Measurements from ENCODE around the gene CTDSP2.
A peak's percentile ranks its signal among the peaks of the same experiment; 100 is the strongest.
"Not testable (repeated sequence)": the region's sequence is repeated elsewhere in the genome, so short reads cannot be mapped to it uniquely, and the experiment has no call there.

The CTDSP2 gene

DNA sequence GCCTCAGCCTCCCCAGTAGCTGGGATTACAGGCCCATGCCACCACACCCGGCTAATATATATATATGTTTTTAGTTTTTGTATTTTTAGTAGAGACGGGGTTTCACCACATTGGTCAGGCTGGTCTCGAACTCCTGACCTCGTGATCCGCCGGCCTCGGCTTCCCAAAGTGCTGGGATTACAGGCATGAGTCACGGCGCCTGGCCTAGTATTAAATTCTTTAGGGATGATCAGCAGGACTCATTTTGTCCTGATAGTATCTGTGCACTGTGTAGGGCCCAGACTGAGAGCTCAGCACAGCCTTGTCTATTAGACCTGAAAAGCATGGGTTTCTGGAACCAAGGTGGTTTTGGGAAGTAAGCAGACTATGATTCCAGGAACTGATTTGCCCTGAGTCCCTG is 34.5 kb upstream of the CTDSP2 start:
- DNase-seq, result not testable (repeated sequence)

DNA sequence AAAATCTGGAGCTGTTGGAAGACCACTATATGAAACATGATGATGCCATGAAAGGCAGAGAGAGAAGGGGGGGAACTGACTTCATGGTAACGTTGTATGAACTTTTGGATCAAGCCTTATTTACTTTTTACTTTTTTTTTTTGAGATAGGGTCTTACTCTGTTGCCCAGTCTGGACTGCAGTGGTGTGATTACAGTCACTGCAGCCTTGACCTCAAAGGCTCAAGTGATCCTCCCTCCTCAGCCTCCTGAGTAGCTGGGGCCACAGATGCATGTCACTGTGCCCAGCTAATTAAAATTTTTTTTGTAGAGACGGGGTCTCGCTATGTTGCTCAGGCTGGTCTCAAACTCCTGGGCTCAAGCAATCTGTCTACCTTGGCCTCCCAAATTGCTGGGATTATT is 31.3 kb upstream of the CTDSP2 start:
- no peak for DNase-seq

DNA sequence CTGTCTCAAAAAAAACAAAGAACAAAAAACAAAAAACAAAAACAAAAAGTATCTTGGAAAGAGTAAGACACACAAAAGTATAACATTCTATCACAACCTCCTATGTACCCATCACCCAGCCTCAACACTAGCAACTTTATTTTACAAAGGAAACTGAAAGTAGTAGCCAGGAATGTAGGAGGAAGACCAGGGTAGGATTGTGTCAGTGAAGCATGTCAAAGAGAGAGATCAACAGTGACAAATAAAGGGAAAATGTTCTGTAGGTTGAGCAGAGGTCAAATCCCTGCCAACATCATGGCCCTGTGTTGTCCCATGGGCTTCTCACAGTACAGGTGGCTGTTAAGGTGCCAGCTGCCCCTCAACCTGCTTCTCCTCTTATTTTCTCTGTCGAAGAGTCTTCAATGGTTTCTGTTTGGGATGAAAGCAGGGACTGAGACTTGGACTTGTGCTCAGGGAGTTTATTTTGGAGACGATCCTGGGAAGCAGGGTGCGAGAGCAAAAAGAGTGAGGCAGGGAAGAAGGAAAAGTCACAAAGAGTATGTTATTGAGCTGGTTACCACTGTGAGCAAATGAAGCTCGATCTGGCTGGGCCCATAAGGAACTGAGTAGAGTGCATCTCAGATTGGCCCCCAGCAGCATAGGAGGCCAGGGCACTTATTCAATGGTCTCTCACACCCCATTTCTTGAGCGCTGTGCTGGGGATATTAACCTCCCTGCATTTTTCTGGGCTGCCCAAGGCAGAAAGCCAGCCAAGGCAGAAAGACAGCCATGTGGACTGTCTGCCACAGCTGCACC is 29.4 kb upstream of the CTDSP2 start:
- DNase-seq, result no peak

DNA sequence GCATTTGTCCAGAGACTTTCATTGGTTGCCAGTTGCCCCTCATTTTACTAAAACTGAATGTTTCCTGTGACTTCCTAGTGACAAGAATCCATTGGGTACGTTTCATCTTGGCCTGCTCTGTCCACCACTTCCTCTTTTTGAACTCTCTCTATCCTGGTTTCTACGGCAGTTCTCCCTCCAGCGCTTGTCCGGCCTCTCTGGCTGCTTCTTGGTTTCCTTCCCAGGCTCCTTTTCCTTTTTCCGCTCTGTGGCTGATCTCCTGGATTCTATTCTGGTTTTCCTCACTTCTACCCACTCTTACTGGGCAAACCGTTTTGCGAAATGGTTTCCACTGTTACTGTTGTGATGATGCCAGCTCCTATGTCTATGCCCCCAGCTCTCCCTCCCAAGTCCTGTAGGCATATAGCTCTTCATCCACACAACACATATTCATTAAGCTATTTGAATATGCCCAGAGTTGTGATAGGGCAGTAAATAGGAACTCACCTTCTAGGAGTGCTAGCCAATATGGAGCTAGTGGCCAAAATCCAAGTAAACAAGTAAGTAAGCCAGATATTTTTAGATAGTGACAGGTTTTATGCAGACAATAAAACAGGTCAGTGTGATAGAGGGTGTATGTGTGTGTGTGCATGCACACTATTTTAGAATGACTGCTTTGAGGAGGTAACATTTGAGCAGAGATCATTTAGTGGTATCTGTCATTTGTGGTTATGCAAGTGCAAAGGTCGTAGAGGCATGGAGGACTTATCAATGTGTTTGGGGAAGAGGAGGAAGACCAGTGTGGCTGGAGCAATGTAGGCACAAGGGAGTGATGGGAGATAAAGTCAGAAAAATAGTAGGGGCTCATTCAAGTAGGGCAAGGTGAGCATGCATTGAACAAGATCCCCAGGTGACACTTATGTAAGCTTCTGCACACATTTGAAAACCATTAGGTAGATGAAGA is 27.9 kb upstream of the CTDSP2 start:
- peak; percentile 66 for DNase-seq

DNA sequence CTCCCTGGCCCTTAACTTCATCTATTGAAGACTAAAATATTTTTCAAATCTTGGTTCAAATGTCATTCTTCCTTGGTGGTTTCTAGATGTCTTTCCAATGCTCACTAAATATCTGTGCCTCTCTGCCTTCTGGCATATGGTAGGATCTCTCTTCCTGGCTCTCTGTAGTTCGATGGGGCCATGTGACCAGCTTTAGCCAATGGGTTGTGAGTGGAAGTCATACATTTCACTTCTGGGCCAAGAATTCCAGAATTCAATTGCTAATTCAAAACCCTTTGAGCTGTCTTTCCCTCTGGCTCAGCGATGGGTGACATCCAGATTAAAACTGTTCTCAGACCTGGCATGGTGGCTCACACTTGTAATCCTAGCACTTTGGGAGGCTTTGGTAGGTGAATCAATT is 25.8 kb upstream of the CTDSP2 start:
- DNase-seq, result no peak

DNA sequence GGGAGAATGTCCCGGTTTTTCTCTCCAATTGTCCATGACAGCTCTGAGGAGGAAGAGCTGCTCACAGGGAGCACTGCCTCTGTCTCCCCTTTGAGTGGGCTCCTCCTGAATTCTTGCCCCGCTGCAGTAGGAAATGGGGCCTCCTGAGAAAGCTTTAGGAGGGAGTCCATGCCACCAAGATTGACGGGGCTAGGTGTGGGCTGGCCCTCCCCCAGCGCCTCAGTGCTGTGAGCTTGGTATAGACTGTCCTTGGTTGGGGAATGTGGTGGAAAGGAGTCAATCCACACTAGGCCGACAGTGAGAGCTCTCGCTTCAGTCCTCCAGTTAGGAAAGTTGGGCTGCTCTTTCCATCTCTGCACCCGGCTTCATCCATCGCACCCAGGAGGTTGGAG is 23.4 kb upstream of the CTDSP2 start:
- DNase-seq, result no peak

DNA sequence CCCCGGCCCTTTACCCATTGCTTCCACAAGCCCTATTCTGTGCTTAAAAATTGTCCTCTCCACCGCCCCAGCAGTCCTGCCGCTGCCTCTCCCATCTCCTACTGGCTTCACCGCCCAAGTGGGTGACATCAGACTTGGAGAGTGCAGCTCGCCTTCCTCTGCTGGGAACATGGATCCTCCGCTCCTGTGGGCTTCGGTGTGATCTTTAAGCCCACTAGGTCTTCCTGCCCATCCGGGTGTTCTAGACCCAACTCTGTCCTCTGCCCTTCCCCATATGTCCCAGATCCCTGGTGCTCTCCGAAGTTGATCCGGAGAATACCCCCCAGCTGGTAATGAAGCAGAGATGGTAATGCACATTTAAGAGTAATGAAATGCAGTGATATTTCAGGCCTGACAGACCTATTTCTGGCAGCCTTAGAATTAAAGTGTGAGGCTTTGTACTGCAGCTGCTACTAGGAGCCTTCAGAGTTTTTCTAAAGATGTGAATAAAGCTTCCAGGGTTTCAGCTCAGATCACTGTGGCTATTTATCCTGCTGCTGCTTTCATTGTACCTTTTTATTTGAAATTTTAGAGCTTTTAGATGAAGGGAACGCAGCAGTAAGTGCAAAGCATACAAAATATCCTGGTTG is 22.9 kb upstream of the CTDSP2 start:
- DNase-seq, result no peak

DNA sequence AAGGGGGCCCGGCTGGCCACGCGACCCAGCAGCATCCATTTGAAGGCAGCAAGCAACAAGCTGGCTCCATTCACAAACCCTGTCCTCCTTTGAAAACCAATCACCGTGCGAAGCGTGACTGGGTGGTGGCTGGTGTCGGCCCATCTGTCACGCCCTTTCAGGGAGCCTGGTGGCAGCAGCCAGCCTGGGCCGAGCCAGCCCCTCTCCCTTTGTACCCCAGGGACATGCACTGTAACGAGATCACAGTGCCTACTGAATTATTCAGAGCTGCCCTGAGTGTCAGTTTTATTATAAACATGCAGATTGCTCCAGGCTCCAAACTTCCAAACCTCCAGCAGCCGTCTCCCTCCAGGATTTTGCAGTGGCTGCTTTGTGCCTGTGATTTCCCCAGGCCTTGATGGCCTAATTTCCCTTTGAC is 22.3 kb upstream of the CTDSP2 start:
- no peak for DNase-seq

DNA sequence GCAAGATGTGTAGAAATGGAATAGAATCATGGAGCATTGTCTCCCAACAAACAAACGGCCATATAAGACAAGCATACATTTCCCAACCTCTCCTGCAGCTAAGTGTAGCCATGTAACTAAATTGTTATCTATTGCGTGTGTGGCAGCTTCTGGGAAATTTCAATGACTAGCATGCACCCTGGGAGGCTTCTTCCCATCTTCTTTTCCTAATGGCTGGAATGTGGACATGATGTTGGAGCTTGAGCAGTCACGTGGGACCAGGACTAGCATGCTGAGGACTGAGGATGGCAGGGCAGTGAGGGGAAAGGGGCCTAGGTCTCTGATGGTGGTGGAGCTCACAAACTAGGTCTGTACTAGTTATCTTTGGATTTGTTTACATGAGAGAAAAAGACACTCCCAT is 21.7 kb upstream of the CTDSP2 start:
- no peak for DNase-seq

DNA sequence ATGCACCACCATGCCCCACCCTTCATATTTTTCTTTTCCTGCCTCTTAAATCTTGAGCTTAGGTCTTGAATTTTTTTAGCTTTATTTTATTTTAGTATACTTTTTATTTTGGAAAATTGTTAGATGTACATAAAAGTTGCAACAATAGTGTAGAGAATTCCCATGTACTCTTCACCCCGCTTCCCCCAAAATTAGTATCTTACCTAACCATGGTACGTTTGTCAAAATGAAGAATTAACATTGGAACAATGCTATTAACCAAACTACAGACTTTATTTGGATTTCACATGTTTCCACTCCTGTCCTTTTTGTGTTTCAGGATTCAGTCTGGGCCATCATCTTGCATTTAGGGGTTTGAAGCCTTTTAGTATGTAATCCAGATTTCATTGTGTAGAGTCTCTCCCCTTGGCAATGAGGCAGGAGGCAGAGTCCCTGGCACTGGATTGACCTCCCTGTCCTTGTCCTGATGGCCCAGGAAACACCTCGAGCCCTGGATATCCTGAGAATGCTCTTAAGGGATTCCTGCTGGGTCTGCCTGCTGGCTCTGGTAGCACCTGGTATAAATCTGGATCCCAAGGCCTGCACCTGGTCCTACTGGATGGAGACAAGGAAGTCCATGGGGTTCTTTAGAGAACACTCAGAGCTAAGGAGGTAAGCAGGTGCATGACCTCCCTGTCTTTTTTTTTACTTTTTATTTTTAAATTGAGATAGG is 19.9 kb upstream of the CTDSP2 start:
- DNase-seq, result no peak

DNA sequence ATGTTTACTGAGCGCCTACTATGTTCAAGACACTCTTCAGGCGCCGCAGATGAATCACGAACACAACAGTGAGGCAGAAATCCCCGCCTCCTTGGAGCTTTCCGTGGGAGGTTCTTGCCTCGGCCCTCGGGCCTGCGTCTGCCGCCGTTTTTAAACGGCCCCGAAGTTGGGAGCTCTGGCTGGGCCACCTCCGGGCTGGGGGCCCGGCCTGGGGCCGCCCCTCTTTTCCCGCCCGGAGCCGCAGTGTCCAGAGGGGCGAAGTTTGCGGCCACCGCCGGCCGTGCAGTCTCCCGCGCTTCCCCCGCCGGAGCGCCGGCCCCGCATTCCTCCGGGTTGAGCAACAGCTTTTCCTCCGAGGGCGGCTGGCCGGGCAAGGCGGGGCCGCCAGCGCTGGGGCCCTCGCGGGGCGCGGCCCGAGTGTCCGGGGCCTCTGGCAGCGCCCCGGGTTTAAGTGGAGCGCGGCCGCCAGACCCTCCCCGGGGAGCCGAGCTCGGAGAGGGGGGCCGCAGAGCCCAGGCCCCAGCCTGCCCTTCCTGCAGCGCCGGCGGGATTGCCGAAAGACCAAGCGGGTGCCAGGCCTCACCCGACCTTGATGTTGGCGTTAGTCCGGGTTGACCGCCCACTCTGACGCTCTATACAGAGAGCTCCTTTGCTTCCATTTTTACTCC is 18.7 kb upstream of the CTDSP2 start:
- peak; percentile 58 for DNase-seq

DNA sequence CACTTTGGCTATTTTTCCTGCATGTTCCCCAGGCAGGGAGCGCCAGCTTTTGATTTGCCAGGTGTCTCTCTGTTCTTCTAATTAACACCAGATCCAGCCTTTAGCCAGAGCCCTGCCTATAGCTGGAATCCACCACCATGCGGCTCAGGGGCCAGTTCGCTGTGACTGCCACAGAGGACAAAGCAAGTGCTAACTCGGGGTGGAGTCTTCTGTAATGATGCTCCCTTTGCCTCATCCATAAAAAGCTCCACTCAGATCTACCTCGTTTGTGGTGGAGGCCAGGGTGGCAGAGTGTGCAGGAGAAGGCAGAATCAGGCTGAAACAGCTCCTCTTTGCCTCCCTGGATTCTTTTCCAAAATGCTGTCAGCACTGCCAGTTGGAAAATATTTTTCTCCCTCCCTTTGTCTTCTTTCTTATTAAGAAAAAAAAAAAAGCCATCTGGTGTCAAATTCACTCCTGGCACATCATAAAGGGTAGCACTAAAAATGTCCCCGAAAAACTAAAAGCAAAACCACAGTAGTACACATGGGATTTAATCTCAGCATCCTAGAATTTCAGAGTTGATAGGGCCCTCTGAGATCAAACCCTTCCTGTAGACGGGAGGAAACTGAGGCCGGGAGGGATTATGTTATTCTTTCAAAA is 18.0 kb upstream of the CTDSP2 start:
- no peak for DNase-seq

DNA sequence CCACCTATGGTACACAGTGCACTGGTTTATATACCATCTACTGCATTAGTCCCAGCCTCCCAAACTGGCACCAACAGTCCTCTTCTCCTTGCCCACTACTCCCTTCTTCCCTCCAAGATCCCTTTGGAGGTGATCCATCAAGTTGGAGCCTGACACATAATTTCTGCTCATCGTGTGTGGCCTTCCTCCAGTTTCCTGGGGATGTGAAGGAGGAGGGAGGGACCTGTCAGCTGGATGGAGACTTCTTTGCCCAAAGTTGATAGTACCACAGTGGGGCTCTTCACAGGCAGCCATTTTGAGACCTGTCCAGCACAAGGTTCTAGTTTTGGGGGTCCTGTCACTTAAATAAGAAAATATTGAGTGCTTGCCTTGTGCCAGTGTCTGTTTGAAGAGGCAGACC is 17.1 kb upstream of the CTDSP2 start:
- no peak for DNase-seq

DNA sequence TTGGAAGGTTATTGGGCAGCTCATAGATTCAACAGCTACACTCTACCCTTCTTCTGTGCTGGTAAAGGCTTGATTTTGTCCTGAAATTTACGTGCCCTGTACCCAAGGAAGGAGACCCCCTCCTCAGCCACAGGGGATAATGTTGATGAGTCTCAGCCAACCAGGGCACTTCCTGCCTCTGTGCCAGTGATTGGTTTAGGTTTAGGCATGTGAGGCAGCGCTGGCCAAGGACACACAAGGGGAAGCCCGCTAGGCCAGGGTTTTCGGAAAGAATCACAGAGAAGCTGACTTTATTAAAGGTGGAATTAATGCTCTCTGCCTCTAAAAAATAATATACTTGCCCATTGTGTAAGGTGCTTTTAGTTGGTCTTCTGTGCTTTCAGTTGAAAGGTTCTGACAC is 15.4 kb upstream of the CTDSP2 start:
- no peak for DNase-seq

DNA sequence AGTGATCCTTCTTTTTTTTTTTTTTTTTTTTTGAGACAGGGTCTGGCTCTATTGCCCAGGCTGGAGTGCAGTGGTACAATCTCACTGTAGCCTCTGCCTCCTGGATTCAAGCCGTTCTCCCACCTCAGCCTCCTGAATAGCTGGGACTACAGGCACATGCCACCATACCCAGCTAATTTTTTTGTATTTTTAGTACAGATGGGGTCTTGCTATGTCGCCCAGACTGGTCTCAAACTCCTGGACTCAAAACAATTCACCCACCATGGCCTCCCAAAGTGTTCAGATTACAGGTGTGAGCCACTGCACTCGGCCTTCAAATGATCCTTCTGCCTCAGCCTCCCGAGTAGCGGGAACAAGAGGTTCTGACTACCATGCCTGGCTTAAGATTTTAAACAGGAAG is 14.4 kb upstream of the CTDSP2 start:
- not testable (repeated sequence) for DNase-seq

DNA sequence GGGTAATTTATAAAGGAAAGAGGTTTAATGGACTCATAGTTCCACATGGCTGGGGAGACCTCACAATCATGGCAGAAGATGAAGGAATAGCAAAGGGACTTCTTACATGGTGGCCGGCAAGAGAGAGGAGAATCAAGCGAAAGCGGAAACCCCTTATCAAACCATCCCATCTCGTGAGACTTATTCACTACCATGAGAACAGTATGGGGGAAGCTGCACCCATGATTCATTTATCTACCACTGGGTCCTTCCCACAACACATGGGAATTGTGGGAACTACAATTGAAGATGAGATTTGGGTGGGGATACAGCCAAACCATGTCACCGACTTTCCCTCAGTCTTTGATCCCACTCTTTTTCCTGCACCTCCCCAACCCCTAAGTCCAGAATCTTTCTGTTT is 12.6 kb upstream of the CTDSP2 start:
- no peak for DNase-seq

DNA sequence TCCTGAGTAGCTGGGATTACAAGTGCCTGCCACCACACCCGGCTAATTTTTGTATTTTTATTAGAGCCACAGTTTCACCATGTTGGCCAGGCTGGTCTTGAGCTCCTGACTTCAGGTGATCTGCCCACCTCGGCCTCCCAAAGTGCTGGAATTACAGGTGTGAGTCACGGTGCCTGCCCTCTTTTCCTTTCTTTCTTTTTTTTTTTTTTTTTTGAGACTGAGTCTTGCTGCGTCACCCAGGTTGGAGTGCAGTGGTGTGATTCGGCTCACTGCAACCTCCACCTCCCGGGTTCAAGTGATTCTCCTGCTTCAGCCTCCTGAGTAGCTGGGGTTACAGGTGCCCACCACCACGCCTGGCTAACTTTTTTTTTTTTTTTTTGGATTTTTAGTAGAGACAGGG is 11.6 kb upstream of the CTDSP2 start:
- DNase-seq, result not testable (repeated sequence)

DNA sequence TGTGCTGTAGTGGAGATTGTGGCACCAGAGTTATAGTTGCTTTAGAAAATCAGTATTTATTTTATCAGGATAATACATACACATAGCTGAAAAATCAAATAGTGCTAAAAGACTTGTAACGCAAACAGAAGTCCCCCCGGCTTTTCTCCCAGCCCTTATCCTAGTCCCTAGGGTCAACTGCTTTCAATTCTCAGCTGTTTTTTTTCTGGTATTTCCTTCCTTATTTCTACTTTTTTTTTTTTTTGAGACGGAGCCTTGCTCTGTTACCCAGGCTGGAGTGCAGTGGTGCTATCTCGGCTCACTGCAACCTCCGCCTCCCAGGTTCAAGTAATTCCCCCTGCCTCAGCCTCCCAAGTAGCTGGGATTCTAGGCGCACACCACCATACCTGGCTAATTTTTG is 8.4 kb upstream of the CTDSP2 start:
- no peak for DNase-seq

DNA sequence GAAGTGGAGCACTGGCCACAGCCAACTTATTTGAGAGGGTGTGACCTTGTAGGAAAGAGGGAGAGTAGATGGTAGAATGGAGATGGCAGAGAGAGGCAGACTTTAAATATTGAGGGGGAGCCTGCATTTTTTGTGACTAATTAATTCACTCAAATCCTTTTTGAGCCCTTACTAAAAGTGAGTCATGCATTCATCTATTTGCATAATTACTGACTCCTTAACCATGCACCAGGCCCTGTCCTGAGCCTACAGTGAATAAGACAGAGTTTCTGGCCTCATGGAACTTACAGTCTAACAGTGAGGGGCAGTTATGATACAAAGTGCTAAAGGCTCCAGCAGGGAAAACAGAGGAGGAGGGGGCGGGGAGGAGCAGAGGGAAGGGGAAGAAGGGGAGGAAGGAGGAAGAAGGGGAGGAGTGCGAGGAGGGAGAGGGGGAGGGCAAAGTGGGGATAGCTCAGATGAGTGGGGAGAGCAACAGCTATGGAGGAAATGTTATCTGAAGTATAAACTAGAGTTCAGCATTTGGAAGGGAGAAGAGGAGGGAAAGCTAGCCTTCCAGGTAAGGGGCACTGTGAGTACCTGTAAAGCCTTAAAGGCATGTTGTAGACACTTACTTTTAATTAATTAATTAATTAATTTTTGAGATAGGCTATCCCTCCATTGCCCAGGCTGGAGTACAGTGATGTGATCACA is 7.5 kb upstream of the CTDSP2 start:
- DNase-seq, result no peak

DNA sequence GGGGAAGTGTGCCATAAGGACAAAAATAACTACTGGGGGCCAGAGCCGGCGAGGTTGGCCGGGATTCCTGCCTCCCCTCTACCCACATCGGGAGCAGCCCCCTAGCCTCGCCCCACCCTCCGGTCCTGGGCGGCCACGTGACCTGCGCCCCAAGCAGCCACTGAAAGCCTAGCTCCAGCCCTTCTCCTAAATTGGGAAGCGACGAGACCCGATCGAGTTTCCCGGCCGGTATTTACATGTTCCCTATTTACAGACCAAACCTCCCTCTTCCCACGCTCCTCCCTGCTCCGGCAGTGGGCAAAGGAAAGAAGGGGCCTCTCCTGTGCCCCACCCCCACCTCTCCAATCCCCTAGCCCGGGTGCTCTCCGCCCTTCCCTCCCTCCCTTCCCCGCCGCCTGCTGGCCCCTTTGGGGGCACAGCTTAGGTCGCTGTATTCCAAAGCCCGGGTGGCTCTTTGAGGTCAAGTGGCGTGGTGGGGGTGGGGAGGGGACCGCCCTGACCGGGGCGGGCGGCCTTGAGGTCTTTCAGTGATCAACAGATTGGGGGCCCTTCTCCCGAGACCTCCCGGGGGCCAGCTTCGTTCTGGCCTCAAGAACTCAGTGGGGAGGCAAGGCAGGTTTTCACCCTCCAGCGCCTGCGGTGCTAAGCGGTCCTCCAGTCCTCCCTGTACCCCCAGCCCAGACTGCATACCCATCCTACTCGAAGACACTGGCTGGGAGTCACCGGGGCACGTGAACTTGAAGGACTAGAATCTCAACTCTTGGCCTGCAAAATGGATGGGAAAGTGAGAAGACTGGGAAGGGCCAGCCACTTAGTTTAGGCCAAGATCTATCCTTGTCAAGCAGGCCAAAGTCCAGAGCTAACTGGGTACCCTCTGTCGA is 6.3 kb upstream of the CTDSP2 start:
- peak; percentile 54 for DNase-seq
